K562 (cell line): ENCODE measurements around the gene SULT2B1.

Experiments used
- ESRRA ChIP-seq: fragments of 450-650 bp; IDR thresholded peaks from 2 replicates; pipeline ENCODE4 v1.6.1; 2014; ENCODE audit warnings: low read depth, mild to moderate bottlenecking, moderate library complexity, borderline replicate concordance
- GATAD2A ChIP-seq: fragments of 450-650 bp; IDR thresholded peaks from 2 replicates; pipeline ENCODE4 v1.6.1; 2017
- POLR2AphosphoS5 ChIP-seq: IDR thresholded peaks from 2 replicates; pipeline ENCODE4 v1.6.1; 2011; ENCODE audit warnings: mild to moderate bottlenecking, low read depth, low read length, moderate library complexity; ENCODE audit not compliant: control insufficient read depth, insufficient read depth
- TF ChIP-seq, protein P1 (sequence below), 2 experiments: fragments of 450-650 bp; formaldehyde crosslinking in 1 of 2; IDR thresholded peaks; 2 replicates each; pipeline versions ENCODE4 v1.4.0 to v1.6.1; 2014 to 2020; ENCODE audit warnings: mild to moderate bottlenecking in 2 of 2, borderline replicate concordance in 1 of 2, low read depth in 1 of 2
- TF ChIP-seq, protein P2 (sequence below): fragments of 250-450 bp; sonication (Bioruptor Pico); IDR thresholded peaks from 2 replicates; pipeline ENCODE4 v1.8.0; 2022; ENCODE audit warnings: moderate library complexity, mild to moderate bottlenecking, inconsistent platforms
- TF ChIP-seq, protein P3 (sequence below): sonication (generic); formaldehyde crosslinking; IDR thresholded peaks from 2 replicates; pipeline ENCODE4 v1.8.1; 2023; ENCODE audit warnings: mild to moderate bottlenecking, missing genetic modification reagents

DNA sequence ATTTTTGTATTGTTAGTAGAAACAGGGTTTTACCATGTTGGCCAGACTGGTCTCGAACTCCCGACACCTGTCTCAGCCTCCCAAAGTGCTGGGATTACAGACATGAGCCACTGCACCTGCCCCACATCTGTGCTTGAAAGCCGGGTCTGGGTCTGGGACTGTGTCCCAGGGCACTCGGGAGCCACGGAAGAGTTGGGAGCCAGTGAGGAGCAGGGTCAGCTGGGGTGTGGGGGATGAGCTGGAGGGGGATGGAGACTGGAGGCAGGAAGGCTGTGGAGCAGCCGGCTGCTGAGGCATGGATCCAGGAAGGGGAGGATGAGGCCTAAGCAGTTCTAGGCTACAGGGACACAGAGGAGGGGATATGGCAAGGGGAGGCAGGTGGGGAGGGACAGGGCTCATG lies 43.9 kb downstream of the SULT2B1 start:
- TF ChIP-seq GATAD2A (no peak), ESRRA (no peak), POLR2AphosphoS5 (no peak)
- TF ChIP-seq, protein P1, sequence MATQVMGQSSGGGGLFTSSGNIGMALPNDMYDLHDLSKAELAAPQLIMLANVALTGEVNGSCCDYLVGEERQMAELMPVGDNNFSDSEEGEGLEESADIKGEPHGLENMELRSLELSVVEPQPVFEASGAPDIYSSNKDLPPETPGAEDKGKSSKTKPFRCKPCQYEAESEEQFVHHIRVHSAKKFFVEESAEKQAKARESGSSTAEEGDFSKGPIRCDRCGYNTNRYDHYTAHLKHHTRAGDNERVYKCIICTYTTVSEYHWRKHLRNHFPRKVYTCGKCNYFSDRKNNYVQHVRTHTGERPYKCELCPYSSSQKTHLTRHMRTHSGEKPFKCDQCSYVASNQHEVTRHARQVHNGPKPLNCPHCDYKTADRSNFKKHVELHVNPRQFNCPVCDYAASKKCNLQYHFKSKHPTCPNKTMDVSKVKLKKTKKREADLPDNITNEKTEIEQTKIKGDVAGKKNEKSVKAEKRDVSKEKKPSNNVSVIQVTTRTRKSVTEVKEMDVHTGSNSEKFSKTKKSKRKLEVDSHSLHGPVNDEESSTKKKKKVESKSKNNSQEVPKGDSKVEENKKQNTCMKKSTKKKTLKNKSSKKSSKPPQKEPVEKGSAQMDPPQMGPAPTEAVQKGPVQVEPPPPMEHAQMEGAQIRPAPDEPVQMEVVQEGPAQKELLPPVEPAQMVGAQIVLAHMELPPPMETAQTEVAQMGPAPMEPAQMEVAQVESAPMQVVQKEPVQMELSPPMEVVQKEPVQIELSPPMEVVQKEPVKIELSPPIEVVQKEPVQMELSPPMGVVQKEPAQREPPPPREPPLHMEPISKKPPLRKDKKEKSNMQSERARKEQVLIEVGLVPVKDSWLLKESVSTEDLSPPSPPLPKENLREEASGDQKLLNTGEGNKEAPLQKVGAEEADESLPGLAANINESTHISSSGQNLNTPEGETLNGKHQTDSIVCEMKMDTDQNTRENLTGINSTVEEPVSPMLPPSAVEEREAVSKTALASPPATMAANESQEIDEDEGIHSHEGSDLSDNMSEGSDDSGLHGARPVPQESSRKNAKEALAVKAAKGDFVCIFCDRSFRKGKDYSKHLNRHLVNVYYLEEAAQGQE (IDR thresholded peaks at IDR 0.05; ENCODE audit: borderline replicate concordance): no peak
- TF ChIP-seq, protein P1 (CRISPR knock-in tag; IDR thresholded peaks at IDR 0.05; ENCODE audit: low read depth): no peak
- TF ChIP-seq, protein P2, sequence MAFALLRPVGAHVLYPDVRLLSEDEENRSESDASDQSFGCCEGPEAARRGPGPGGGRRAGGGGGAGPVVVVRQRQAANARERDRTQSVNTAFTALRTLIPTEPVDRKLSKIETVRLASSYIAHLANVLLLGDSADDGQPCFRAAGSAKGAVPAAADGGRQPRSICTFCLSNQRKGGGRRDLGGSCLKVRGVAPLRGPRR (CRISPR knock-in tag): no peak
- TF ChIP-seq, protein P3, sequence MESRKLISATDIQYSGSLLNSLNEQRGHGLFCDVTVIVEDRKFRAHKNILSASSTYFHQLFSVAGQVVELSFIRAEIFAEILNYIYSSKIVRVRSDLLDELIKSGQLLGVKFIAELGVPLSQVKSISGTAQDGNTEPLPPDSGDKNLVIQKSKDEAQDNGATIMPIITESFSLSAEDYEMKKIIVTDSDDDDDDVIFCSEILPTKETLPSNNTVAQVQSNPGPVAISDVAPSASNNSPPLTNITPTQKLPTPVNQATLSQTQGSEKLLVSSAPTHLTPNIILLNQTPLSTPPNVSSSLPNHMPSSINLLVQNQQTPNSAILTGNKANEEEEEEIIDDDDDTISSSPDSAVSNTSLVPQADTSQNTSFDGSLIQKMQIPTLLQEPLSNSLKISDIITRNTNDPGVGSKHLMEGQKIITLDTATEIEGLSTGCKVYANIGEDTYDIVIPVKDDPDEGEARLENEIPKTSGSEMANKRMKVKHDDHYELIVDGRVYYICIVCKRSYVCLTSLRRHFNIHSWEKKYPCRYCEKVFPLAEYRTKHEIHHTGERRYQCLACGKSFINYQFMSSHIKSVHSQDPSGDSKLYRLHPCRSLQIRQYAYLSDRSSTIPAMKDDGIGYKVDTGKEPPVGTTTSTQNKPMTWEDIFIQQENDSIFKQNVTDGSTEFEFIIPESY: no peak
